Measurements from ENCODE around the gene AGPAT4. TPM values are rescaled to one million over a fixed set of nuclear protein-coding genes. Genes with fewer than 3 reads are reported as not detected.
A peak's percentile ranks its signal among the peaks of the same experiment; 100 is the strongest.
"Not testable (repeated sequence)": the region's sequence is repeated elsewhere in the genome, so short reads cannot be mapped to it uniquely, and the experiment has no call there.

AGPAT4 gene
- total RNA-seq, 1 experiment from 2014 or later, result 5.7 TPM

DNA sequence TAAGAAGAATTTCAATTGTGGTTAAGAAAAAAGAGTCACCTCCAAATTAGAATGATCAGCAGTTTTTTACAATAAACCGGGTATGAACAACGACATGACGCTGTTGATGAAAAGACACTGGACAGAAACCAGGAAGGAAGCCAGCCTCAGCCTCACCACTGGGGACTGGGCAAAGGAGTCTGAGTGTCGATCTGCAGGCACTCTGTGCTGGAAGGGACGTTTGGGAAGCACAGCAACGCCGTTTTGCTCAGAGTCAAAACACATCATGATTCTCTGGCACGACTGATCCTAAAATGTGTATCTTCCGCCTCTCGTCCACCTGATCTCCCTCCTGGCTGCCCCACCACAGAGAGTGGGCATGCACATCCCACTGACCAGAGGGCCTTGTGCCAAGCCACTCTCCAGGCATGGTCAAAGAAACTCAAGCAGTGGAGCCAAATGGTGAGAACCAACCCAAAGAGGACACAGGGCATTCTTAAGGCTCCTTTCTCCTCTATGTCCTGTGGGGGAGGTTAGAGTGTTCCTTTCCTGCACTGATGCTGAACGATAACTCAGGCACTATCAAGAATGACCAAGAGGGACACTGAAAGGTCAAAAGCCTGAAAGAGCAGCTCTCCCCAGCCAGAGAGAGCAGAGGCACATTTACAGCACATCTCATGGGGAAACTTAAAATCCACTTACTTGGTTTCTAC is 68.8 kb downstream of the AGPAT4 start:
- DNase-seq (ENCODE audit: low read depth), result no peak

DNA sequence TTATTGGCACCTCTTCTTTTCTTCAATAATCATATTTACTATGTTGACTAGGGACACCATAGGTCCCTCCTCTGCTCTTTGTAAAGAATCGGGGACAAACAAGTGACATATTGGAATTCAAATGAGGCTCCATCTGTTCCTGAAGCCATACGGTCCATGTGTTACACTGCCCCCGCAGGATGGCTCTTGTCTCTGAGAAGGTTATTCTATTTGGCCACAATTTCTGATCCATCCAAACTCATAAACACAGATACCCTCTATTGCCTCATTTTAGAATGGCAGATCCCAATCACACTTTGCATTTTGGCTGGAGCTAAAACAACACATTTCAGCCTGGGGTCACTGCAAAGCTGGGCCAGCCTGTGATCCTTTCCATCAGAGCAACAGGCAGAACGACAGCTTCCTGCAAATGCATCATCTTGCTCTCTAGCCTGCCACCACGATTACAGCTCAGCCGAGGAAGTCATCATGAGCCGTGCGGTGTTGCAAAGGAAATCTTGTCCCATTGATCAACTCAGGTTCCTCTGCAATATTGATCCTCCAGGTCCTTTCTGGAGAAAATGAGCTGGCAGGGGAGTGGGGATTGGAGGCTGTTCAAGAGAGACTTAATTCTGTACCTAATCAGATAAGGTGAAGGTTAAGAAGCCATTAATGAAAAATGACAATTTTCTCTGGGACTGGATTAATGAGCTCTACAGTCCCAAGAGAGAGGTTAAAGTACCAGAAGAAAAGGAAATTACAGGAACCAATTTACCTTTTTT is 73.1 kb downstream of the AGPAT4 start:
- no peak for DNase-seq (ENCODE audit: low read depth)

- no peak for DNase-seq (ENCODE audit: low read depth)
Observed at GRCh38 chr6:161199850-161200249, 74.0 kb downstream of the AGPAT4 start.

GRCh38 chr6:161198783-161199460 is 74.9 kb downstream of the AGPAT4 start:
- DNase-seq (ENCODE audit: low read depth), result no peak

DNA sequence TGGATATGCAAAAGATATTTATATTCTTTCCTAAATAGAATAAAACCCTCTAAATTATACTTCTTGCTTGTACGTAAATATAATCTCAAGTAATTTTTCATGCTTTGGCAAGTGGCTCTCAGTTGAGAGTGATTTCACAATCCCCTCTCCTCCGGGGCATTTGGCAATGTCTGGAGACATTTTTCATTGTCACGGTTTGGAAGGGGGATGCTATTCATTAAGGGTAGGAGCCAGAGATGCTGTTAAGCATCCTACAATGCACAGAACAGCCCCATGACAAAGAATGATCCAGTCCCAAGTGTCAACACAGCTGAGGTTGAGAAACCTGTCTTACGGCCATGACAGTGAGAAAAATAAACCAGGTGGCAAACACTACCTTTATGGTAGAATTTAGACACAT is 75.7 kb downstream of the AGPAT4 start:
- no peak for DNase-seq (ENCODE audit: low read depth)

- DNase-seq (ENCODE audit: low read depth), result no peak
Observed at GRCh38 chr6:161195386-161195785, 78.5 kb downstream of the AGPAT4 start.

GRCh38 chr6:161194374-161194773 is 79.5 kb downstream of the AGPAT4 start:
- no peak for DNase-seq (ENCODE audit: low read depth)

DNA sequence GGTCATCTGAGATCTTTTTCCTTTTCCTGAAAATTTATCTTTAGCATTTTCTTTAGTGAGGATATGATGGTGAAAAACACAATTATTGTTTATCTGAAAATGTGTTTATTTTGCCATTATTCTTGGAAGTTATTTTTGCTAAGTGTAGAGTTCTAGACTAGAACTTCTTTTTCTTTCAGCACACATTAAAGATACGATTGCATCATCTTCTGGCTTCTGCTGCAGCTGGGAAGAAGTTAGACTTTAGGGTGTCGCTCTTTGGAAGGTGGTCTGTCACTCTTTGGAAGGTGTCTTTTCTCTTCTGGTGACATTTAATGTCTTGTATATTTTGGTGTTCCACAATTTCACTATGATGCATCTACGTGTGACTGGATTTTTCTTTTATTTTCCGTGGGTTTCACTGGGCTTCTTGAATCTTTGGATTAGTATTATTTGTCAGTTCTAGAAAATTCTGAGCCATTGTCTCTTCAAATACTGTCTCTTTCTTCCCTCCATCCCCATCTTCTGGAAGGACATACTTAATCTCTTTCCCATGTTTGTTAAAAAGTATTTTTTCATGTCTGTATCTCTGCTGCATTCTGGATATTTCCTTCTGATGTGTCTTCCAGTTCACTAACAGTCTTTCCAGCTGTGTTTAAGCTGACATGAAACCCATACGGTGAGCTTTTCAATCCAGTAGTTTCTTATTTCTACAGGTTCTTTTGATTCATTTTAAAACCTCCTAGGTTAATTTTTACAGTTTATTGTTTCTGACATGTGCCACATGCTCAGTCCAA is 81.0 kb downstream of the AGPAT4 start:
- DNase-seq (ENCODE audit: low read depth), result no peak

DNA sequence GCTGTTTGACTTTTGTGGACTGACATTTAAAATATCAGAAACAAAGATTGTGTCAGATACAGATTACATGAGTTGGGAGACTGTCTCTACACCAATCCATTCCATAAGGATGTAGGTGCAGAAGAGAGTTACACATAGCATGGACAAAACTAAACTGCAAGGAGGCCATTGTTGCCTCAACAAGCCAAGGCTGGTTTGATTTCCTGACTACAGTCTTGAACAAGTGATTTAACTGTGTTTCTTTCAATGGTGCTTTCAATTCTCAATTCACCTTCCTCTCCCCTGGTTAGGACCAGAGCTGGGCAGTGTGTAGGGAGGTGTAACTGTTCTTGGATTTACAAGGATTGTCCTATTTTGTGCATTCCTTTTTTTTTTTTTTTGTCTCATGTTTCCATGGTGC is 82.2 kb downstream of the AGPAT4 start:
- no peak for DNase-seq (ENCODE audit: low read depth)

DNA sequence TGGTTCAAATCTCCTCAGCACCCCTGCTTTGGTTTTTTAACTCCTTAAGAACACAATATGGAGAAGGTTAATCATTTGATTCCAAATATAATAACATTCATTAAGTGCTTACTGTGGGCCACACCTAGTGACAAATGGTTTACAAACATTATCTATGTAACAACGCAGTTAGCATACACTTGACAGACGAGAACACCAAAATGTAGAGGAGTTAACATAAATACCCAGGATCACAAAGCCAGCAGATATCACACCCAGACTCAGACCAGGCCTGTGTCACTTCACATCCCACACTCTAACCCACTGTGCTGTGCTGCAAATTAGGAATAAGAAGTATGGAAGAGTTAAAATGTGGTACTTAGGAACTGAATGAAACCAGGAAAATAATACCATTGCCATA is 82.9 kb downstream of the AGPAT4 start:
- no peak for DNase-seq (ENCODE audit: low read depth)

- DNase-seq (ENCODE audit: low read depth), result no peak
Observed at GRCh38 chr6:161189891-161190290, 84.0 kb downstream of the AGPAT4 start.

DNA sequence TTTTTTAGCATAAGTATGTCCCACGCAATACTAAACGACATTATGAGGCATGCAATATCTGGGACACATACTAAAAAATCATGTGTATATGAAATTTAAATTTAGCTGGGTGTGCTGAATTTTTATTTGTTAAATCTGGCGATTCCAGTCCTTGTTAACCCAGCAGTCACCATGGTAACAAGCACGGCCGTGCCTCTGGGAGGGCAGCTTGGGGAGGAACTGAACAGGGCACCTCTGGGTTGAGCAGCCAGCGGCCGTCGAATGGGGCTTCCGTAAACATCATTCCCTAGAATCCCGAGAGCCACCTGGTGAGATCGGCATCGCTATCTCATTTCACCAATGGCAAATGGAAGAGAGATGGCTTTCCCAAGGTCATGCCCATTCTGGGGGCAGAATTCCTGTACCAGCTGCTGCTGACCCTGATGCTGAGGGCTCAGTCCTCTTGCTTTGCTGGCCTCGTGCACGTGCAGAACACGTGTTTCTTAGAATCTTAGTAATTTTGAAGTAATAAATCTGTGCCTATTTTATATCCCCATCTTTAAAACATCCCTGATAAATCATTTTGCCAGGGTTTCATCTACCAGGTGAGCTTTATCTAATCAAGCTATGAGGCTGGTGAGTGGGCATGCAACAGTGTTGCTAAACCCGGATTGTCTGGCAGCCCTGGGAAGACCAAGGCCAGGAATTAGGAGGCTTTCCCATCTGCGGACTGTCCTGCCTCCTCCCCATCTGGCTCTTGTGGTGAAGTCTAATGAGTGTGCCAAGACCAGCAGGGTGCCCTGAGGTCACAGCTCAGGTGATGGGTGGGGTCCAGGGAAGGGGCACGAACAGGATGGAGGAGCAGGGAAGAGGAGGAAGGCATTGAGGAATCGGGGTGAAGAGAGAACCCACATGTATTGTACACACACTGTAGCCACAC is 85.1 kb downstream of the AGPAT4 start:
- no peak for DNase-seq (ENCODE audit: low read depth)

DNA sequence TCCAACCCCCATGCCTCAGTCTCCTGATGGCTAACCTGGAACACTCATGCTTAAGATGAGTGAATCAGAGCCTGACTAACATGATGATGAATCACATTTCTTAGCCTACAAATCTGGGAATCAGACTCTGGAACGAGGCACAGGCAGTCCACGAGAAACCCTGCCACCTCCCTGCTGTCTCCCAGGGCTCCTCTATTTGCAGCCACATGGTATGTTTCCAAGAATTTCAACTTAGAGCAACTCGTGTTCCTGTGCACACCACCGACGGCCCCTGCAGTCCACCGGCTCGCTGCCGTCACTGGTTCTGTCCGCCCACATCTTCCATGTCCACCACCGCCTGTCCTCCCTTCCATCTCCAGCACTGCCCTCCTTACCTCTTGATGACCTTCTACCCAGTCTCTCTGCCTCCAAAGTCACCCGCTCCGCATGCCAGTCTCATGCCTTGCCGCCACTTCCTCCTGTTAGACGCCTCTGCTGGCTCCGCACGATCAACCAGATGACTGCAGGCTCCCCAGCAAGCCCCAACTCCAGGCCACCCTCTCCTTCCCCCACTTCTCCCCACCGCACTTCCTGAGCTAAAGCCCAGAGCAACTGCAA is 87.6 kb downstream of the AGPAT4 start:
- DNase-seq (ENCODE audit: low read depth), result peak; percentile 77

GRCh38 chr6:161181121-161181520 is 92.7 kb downstream of the AGPAT4 start:
- DNase-seq (ENCODE audit: low read depth), result no peak

- not testable (repeated sequence) for DNase-seq (ENCODE audit: low read depth)
Observed at GRCh38 chr6:161178155-161178554, 95.7 kb downstream of the AGPAT4 start.

GRCh38 chr6:161176428-161176827 is 97.4 kb downstream of the AGPAT4 start:
- DNase-seq (ENCODE audit: low read depth), result not testable (repeated sequence)

DNA sequence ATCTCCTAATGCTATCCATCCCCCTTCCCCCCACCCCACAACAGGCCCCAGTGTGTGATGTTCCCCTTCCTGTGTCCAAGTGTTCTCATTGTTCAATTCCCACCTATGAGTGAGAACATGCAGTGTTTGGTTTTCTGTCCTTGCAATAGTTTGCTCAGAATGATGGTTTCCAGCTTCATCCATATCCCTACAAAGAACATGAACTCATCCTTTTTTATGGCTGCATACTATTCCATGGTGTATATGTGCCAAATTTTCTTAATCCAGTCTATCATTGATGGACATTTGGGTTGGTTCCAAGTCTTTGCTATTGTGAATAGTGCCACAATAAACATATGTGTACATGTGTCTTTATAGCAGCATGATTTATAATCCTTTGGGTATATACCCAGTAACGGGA is 101.1 kb downstream of the AGPAT4 start:
- DNase-seq (ENCODE audit: low read depth), result not testable (repeated sequence)

- no peak for DNase-seq (ENCODE audit: low read depth)
Observed at GRCh38 chr6:161171207-161171606, 102.7 kb downstream of the AGPAT4 start.

DNA sequence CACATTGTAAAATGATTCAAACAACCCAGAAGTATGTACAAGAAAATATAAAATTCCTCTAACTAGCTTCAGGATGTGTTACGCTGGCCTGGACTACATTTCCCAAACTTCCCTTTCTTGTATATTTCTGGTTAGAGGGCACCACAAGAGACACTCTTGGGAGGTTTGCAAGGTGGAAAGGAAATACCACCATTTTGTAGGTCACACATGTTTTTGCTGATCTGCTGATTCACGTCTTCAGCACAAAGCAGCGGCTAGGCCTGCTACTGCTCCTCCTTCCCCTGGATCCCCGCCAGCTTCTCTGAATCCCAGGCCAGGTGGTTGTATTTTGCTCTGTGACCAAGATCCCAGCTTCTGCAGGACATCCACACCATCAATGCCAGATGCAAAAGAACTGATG is 104.2 kb downstream of the AGPAT4 start:
- DNase-seq (ENCODE audit: low read depth), result peak; percentile 59

- no peak for DNase-seq (ENCODE audit: low read depth)
Observed at GRCh38 chr6:161169035-161169434, 104.8 kb downstream of the AGPAT4 start.
